ENCODE data around the gene INKA2. TPM values are rescaled to one million over a fixed set of nuclear protein-coding genes. Genes with fewer than 3 reads are reported as not detected.

INKA2 gene
- total RNA-seq, 1 experiment from 2014 or later = 0.62 TPM

GRCh38 chr1:111707906-111708305, 31.3 kb downstream of the INKA2 start:
- Histone ChIP-seq H3K36me3 (ENCODE audit: insufficient read depth, low read length, poor library complexity, severe bottlenecking) (peaks cover 7% of the 10 kb centered on the region), H3K27me3 (replicated peaks; ENCODE audit: insufficient read depth, low read depth, low read length, poor library complexity) (no peaks in the 10 kb centered on the region), H3K4me1 (ENCODE audit: insufficient read depth, low read length, poor library complexity, severe bottlenecking) (no peaks in the 10 kb centered on the region), H3K9me3 (ENCODE audit: low read depth, low read length, poor library complexity, severe bottlenecking) (no peaks in the 10 kb centered on the region), H3K4me3 (ENCODE audit: low read depth, low read length, poor library complexity, severe bottlenecking) (no peak overlapping the region), H3K27ac (ENCODE audit: low read depth, low read length, poor library complexity, severe bottlenecking) (no peak overlapping the region)
- no TSS peak for BruUV-seq (replicated peaks)
- DNase-seq (ENCODE audit: low spot score) = no peak
- intact Hi-C loops (cut with micrococcal nuclease; ENCODE audit: unreplicated experiment) = no loop called here
- CTCF ChIA-PET = no interaction called here
- POLR2A ChIA-PET (ENCODE audit: low non-redundant PET) = no interaction called here
- TF ChIP-seq, protein P1, sequence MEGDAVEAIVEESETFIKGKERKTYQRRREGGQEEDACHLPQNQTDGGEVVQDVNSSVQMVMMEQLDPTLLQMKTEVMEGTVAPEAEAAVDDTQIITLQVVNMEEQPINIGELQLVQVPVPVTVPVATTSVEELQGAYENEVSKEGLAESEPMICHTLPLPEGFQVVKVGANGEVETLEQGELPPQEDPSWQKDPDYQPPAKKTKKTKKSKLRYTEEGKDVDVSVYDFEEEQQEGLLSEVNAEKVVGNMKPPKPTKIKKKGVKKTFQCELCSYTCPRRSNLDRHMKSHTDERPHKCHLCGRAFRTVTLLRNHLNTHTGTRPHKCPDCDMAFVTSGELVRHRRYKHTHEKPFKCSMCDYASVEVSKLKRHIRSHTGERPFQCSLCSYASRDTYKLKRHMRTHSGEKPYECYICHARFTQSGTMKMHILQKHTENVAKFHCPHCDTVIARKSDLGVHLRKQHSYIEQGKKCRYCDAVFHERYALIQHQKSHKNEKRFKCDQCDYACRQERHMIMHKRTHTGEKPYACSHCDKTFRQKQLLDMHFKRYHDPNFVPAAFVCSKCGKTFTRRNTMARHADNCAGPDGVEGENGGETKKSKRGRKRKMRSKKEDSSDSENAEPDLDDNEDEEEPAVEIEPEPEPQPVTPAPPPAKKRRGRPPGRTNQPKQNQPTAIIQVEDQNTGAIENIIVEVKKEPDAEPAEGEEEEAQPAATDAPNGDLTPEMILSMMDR (conservative IDR thresholded peaks at IDR 0.05; ENCODE audit: low read depth, low read length) = no peak
- TF ChIP-seq EZH2 (IDR thresholded peaks at IDR 0.05; ENCODE audit: borderline replicate concordance, low read depth, low read length, poor library complexity, severe bottlenecking) = no peak

GRCh38 chr1:111706921-111707320, 32.3 kb downstream of the INKA2 start:
- Histone ChIP-seq H3K4me1 (ENCODE audit: insufficient read depth, low read length, poor library complexity, severe bottlenecking) (no peaks in the 10 kb centered on the region), H3K4me3 (ENCODE audit: low read depth, low read length, poor library complexity, severe bottlenecking) (no peak overlapping the region), H3K36me3 (ENCODE audit: insufficient read depth, low read length, poor library complexity, severe bottlenecking) (peaks cover 7% of the 10 kb centered on the region), H3K27me3 (replicated peaks; ENCODE audit: insufficient read depth, low read depth, low read length, poor library complexity) (no peaks in the 10 kb centered on the region), H3K27ac (ENCODE audit: low read depth, low read length, poor library complexity, severe bottlenecking) (no peak overlapping the region), H3K9me3 (ENCODE audit: low read depth, low read length, poor library complexity, severe bottlenecking) (no peaks in the 10 kb centered on the region)
- TF ChIP-seq, protein P1 (conservative IDR thresholded peaks at IDR 0.05; ENCODE audit: low read depth, low read length) = no peak
- no peak for TF ChIP-seq EZH2 (IDR thresholded peaks at IDR 0.05; ENCODE audit: borderline replicate concordance, low read depth, low read length, poor library complexity, severe bottlenecking)
- DNase-seq (ENCODE audit: low spot score) = no peak
- intact Hi-C loops (cut with micrococcal nuclease; ENCODE audit: unreplicated experiment) = no loop called here
- CTCF ChIA-PET = no interaction called here
- BruUV-seq (replicated peaks) = no TSS peak
- POLR2A ChIA-PET (ENCODE audit: low non-redundant PET) = no interaction called here

DNA sequence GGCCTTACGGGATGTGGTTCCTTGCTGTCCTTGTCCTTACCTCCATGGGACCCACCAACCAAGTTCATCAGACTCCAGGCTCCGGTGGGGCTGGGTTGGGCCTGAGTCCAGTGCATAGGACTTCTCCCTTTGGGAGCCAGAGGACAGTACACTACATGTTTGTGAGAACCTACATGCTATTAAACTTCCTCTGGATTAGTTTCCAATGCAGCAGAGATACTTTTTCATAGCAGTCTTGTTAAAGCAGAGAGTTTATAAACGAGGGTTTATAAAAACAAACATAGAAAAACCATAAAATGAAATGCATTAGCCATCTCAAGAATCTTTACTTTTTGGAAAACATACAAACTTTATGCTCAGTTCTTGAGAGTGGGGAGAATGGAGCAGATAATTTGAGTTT, 33.4 kb downstream of the INKA2 start:
- H3K9me3 ChIP-seq (ENCODE audit: low read depth, low read length, poor library complexity, severe bottlenecking) = no peaks in the 10 kb centered on the region
- H3K27ac ChIP-seq (ENCODE audit: low read depth, low read length, poor library complexity, severe bottlenecking) = no peak overlapping the region
- TF ChIP-seq, protein P1 (conservative IDR thresholded peaks at IDR 0.05; ENCODE audit: low read depth, low read length) = no peak
- TF ChIP-seq EZH2 (IDR thresholded peaks at IDR 0.05; ENCODE audit: borderline replicate concordance, low read depth, low read length, poor library complexity, severe bottlenecking) = no peak
- H3K36me3 ChIP-seq (ENCODE audit: insufficient read depth, low read length, poor library complexity, severe bottlenecking) = peaks cover 7% of the 10 kb centered on the region
- BruUV-seq (replicated peaks) = no TSS peak
- DNase-seq (ENCODE audit: low spot score) = no peak
- ChIA-PET POLR2A (ENCODE audit: low non-redundant PET) (no interaction called here), CTCF (no interaction called here)
- intact Hi-C loops (cut with micrococcal nuclease; ENCODE audit: unreplicated experiment) = no loop called here
- no peaks in the 10 kb centered on the region for H3K4me1 ChIP-seq (ENCODE audit: insufficient read depth, low read length, poor library complexity, severe bottlenecking)
- no peaks in the 10 kb centered on the region for H3K27me3 ChIP-seq (replicated peaks; ENCODE audit: insufficient read depth, low read depth, low read length, poor library complexity)
- no peak overlapping the region for H3K4me3 ChIP-seq (ENCODE audit: low read depth, low read length, poor library complexity, severe bottlenecking)

Measured in A673 (cell line).